Endothelial cell (in vitro differentiated cells): ENCODE results near the gene TTC34. TPM values are rescaled to one million over a fixed set of nuclear protein-coding genes. Genes with fewer than 3 reads are reported as not detected.
A peak's percentile ranks its signal among the peaks of the same experiment; 100 is the strongest.
"Not testable (repeated sequence)": the region's sequence is repeated elsewhere in the genome, so short reads cannot be mapped to it uniquely, and the experiment has no call there.

Source experiments
- DNase-seq: peaks from one replicate; pipeline ENCODE4 v3.0.0; 2021; ENCODE audit warnings: low spot score
- H3K27ac Mint-ChIP-seq: one replicate; pipeline ENCODE4 v1.8.0; 2021; ENCODE audit warnings: mixed read lengths, inconsistent platforms; ENCODE audit not compliant: unreplicated experiment
- H3K27me3 Mint-ChIP-seq: one replicate; pipeline ENCODE4 v1.8.0; 2021; ENCODE audit warnings: mild to moderate bottlenecking, moderate library complexity, mixed read lengths, inconsistent platforms; ENCODE audit not compliant: unreplicated experiment
- H3K36me3 Mint-ChIP-seq: one replicate; pipeline ENCODE4 v1.8.0; 2021; ENCODE audit warnings: mild to moderate bottlenecking, low read depth, mixed read lengths, inconsistent platforms; ENCODE audit not compliant: unreplicated experiment
- H3K4me1 Mint-ChIP-seq: one replicate; pipeline ENCODE4 v1.8.0; 2021; ENCODE audit warnings: mild to moderate bottlenecking, mixed read lengths, inconsistent platforms; ENCODE audit not compliant: unreplicated experiment
- H3K4me3 Mint-ChIP-seq: one replicate; pipeline ENCODE4 v1.8.0; 2021; ENCODE audit warnings: mild to moderate bottlenecking, mixed read lengths, inconsistent platforms; ENCODE audit not compliant: unreplicated experiment
- H3K9me3 Mint-ChIP-seq: one replicate; pipeline ENCODE4 v1.8.0; 2021; ENCODE audit warnings: mixed read lengths, inconsistent platforms; ENCODE audit not compliant: unreplicated experiment
- total RNA-seq: library from RNA; stranded (reverse); fragmentation: NEBNext Ultra II Directional; extraction: Animal tissue kit (Norgen Biotek cat#: 25700); gene quantifications from one replicate; pipeline ENCODE4 v1.2.1, GENCODE V29; 2021; ENCODE audit not compliant: unreplicated experiment

Gene TTC34
- total RNA-seq, 1 donor from 2014 or later: 0.82 TPM

DNA sequence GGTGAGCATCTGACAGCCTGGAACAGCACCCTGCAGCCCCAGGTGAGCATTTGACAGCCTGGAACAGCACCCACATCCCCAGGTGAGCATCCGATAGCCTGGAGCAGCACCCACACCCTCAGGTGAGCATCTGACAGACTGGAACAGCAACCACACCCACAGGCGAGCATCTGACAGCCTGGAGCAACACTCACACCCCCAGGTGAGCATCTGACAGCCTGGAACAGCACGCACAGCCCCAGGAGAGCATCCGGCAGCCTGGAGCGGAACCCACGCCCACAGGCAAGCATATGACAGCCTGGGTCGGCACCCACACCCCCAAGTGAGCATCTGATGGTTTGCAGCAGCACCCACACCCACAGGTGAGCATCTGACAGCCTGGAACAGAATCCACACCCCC, 117.5 kb downstream of the TTC34 start:
- peaks cover 13% of the 10 kb centered on the region for H3K36me3 Mint-ChIP-seq
- H3K27me3 Mint-ChIP-seq: peaks cover 24% of the 10 kb centered on the region
- H3K4me1 Mint-ChIP-seq: not testable (repeated sequence)
- H3K9me3 Mint-ChIP-seq: peaks cover 11% of the 10 kb centered on the region
- DNase-seq: peak; percentile 3
- H3K27ac Mint-ChIP-seq: peak overlapping the region; percentile 37
- H3K4me3 Mint-ChIP-seq: peak overlapping the region; percentile 82

DNA sequence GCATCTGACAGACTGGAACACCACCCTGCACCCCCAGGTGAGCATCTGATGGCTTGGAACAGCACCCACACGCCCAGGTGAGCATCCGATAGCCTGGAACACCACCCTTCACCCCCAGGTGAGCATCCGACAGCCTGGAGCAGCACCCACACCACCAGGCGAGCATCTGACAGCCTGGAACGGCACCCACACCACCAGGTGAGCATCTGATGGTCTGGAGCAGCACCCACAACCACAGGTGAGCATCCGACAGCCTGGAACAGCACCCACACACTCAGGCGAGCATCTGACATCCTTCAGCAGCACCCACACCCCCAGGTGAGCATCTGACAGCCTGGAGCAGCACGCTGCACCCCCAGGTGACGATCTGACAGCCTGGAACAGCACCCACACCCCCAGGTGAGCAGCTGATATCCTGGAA, 118.2 kb downstream of the TTC34 start:
- H3K9me3 Mint-ChIP-seq: peaks cover 11% of the 10 kb centered on the region
- peaks cover 24% of the 10 kb centered on the region for H3K27me3 Mint-ChIP-seq
- DNase-seq, H3K4me1 Mint-ChIP-seq, H3K4me3 Mint-ChIP-seq, H3K27ac Mint-ChIP-seq: not testable (repeated sequence)
- peaks cover 12% of the 10 kb centered on the region for H3K36me3 Mint-ChIP-seq

DNA sequence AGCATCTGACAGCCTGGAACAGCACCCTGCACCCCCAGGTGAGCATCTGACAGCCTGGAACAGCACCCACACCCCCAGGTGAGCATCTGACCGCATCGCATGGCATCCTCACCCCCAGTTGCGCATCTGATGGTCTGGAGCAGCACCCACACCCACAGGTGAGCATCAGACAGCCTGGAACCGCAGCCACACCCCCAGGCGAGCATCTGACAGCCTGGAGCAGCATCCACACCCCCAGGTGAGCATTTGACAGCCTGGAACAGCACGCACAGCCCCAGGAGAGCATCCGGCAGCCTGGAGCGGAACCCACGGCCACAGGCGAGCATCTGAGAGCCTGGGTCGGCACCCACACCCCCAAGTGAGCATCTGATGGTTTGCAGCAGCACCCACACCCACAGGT, 118.6 kb downstream of the TTC34 start:
- not testable (repeated sequence) for DNase-seq, H3K36me3 Mint-ChIP-seq

DNA sequence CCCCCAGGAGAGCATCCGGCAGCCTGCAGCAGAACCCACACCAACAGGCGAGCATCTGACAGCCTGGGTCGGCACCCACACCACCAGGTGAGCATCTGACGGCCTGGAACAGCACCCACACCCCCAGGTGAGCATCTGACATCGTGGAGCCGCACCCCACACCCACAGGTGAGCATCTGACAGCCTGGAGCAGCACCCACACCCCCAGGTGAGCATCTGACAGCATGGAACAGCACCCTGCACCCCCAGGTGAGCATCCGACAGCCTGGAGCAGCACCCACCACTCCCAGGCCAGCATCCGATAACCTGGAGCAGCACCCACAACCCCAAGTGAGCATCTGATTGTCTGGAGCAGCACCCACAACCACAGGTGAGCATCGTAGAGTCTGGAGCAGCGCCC, 124.8 kb downstream of the TTC34 start:
- H3K27ac Mint-ChIP-seq, H3K27me3 Mint-ChIP-seq, H3K4me1 Mint-ChIP-seq, H3K36me3 Mint-ChIP-seq, DNase-seq, H3K4me3 Mint-ChIP-seq, H3K9me3 Mint-ChIP-seq: not testable (repeated sequence)

More for the DNA sequence above, 118.6 kb downstream of the TTC34 start:
- H3K27ac Mint-ChIP-seq, H3K9me3 Mint-ChIP-seq, H3K4me3 Mint-ChIP-seq, H3K4me1 Mint-ChIP-seq: not testable (repeated sequence)
- peaks cover 19% of the 10 kb centered on the region for H3K27me3 Mint-ChIP-seq

DNA sequence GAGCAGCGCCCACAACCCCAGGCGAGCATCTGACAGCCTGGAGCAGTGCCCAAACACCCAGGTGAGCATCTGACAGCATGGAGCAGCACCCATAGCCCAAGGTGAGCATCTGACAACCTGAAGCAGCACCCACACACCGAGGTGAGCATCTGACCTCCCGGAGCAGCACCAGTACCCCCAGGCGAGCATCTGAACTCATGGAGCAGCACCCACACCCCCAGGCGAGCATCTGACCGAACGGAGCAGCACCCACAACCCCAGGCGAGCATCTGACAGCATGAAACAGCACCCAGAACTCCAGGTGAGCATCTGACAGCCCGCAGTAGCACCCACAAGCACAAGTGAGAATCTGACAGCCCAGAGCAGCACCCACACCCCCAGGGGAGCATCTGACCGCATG, 129.8 kb downstream of the TTC34 start:
- not testable (repeated sequence) for H3K27me3 Mint-ChIP-seq, H3K36me3 Mint-ChIP-seq, DNase-seq, H3K4me1 Mint-ChIP-seq, H3K27ac Mint-ChIP-seq, H3K4me3 Mint-ChIP-seq, H3K9me3 Mint-ChIP-seq

DNA sequence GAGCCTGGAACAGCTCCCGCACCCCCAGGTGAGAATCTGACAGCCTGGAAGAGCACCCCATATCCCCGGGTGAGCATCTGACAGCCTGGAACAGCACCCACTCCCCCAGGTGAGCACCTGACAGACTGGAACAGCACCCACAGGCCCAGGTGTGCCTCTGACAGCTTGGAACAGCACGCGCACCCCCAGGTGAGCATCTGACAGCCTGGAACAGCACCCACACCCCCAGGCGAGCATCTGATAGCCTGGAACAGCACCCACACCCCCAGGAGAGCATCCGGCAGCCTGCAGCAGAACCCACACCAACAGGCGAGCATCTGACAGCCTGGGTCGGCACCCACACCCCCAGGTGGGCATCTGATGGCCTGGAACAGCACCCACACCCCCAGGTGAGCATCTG, 141.7 kb downstream of the TTC34 start:
- not testable (repeated sequence) for H3K4me1 Mint-ChIP-seq, DNase-seq, H3K27ac Mint-ChIP-seq, H3K4me3 Mint-ChIP-seq
- Mint-ChIP-seq H3K9me3 (peaks cover 12% of the 10 kb centered on the region), H3K36me3 (peaks cover 12% of the 10 kb centered on the region), H3K27me3 (peaks cover 12% of the 10 kb centered on the region)

DNA sequence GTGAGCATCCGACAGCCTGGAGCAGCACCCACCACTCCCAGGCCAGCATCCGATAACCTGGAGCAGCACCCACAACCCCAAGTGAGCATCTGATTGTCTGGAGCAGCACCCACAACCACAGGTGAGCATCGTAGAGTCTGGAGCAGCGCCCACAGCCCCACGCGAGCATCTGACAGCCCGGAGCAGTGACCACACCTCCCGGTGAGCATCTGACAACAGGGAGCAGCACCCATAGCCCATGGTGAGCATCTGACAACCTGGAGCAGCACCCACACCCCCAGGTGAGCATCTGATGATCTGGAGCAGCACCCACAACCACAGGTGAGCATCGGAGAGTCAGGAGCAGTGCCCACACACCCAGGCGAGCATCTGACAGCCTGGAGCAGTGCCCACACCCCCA, 143.6 kb downstream of the TTC34 start:
- not testable (repeated sequence) for H3K27ac Mint-ChIP-seq, H3K4me3 Mint-ChIP-seq, DNase-seq
- H3K27me3 Mint-ChIP-seq: peaks cover 31% of the 10 kb centered on the region
- peaks cover 31% of the 10 kb centered on the region for H3K36me3 Mint-ChIP-seq
- H3K9me3 Mint-ChIP-seq: peaks cover 30% of the 10 kb centered on the region
- peaks cover 23% of the 10 kb centered on the region for H3K4me1 Mint-ChIP-seq

- not testable (repeated sequence) for H3K4me3 Mint-ChIP-seq, H3K27ac Mint-ChIP-seq, DNase-seq
- Mint-ChIP-seq H3K27me3 (peaks cover 39% of the 10 kb centered on the region), H3K4me1 (peaks cover 27% of the 10 kb centered on the region), H3K36me3 (peaks cover 38% of the 10 kb centered on the region), H3K9me3 (peaks cover 38% of the 10 kb centered on the region)
These were observed 144.4 kb downstream of the TTC34 start for GRCh38 chr1:2657124-2657523.

GRCh38 chr1:2655598-2656434, 145.7 kb downstream of the TTC34 start:
- not testable (repeated sequence) for DNase-seq
- H3K4me1 Mint-ChIP-seq: peaks cover 28% of the 10 kb centered on the region
- H3K27ac Mint-ChIP-seq: peak overlapping the region; percentile 52
- peaks cover 49% of the 10 kb centered on the region for H3K27me3 Mint-ChIP-seq
- peaks cover 41% of the 10 kb centered on the region for H3K9me3 Mint-ChIP-seq
- peaks cover 45% of the 10 kb centered on the region for H3K36me3 Mint-ChIP-seq
- H3K4me3 Mint-ChIP-seq: peak overlapping the region; percentile 51

- Mint-ChIP-seq H3K36me3 (peaks cover 45% of the 10 kb centered on the region), H3K9me3 (peaks cover 41% of the 10 kb centered on the region), H3K4me3 (peak overlapping the region; percentile 84), H3K4me1 (peaks cover 28% of the 10 kb centered on the region), H3K27me3 (peaks cover 49% of the 10 kb centered on the region), H3K27ac (peak overlapping the region; percentile 86)
- DNase-seq: not testable (repeated sequence)
These were observed 147.0 kb downstream of the TTC34 start for GRCh38 chr1:2654443-2654948.

DNA sequence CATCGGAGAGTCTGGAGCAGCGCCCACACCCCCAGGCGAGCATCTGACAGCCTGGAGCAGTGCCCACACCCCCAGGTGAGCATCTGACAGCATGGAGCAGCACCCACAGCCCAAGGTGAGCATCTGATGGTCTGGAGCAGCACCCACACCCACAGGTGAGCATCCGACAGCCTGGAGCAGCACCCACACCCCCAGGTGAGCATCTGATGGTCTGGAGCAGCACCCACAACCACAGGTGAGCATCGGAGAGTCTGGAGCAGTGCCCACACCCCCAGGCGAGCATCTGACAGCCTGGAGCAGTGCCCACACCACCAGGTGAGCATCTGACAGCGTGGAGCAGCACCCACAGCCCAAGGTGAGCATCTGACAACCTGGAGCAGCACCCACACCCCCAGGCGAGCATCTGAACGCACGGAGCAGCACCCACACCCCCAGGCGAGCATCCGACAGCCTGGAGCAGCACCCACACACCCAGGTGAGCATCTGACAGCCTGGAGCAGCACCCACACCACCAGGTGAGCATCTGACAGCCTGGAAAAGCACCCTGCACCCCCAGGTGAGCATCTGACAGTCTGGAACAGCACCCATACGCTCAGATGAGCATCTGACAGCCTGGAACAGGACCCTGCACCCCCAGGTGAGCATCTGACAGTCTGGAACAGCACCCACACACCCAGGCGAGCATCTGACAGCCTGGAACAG, 147.6 kb downstream of the TTC34 start:
- H3K4me3 Mint-ChIP-seq: peak overlapping the region; percentile 84
- DNase-seq: peak; percentile 49
- H3K36me3 Mint-ChIP-seq: peaks cover 45% of the 10 kb centered on the region
- peaks cover 49% of the 10 kb centered on the region for H3K27me3 Mint-ChIP-seq
- peak overlapping the region; percentile 86 for H3K27ac Mint-ChIP-seq
- peaks cover 41% of the 10 kb centered on the region for H3K9me3 Mint-ChIP-seq
- H3K4me1 Mint-ChIP-seq: peaks cover 28% of the 10 kb centered on the region
